Ishikawa (cell line): ENCODE measurements around the gene PNPLA7.

ENCODE experiments used
- CEBPB ChIP-seq: IDR thresholded peaks from 2 replicates; pipeline ENCODE4 v1.6.1; 2012
- CREB1 ChIP-seq: IDR thresholded peaks from 2 replicates; pipeline ENCODE4 v1.6.1; 2012; ENCODE audit warnings: low read depth
- EGR1 ChIP-seq: IDR thresholded peaks from 2 replicates; pipeline ENCODE4 v1.6.1; 2012
- EP300 ChIP-seq: IDR thresholded peaks from 2 replicates; pipeline ENCODE4 v1.6.1; 2012; ENCODE audit warnings: borderline replicate concordance
- FOXM1 ChIP-seq: IDR thresholded peaks from 2 replicates; pipeline ENCODE4 v1.6.1; 2012; ENCODE audit warnings: low read depth, borderline replicate concordance
- MAX ChIP-seq: IDR thresholded peaks from 2 replicates; pipeline ENCODE4 v1.6.1; 2012
- NFIC ChIP-seq: IDR thresholded peaks from 2 replicates; pipeline ENCODE4 v1.6.1; 2012
- RAD21 ChIP-seq: IDR thresholded peaks from 2 replicates; pipeline ENCODE4 v1.6.1; 2012; ENCODE audit warnings: low read depth
- REST ChIP-seq: IDR thresholded peaks from 2 replicates; pipeline ENCODE4 v1.6.1; 2012; ENCODE audit warnings: low read depth, mild to moderate bottlenecking
- TAF1 ChIP-seq: IDR thresholded peaks from 2 replicates; pipeline ENCODE4 v1.6.1; 2012; ENCODE audit warnings: low read depth, mild to moderate bottlenecking
- TCF12 ChIP-seq: IDR thresholded peaks from 2 replicates; pipeline ENCODE4 v1.6.1; 2012; ENCODE audit warnings: low read depth
- TEAD4 ChIP-seq: IDR thresholded peaks from 2 replicates; pipeline ENCODE4 v1.6.1; 2012
- USF1 ChIP-seq: IDR thresholded peaks from 2 replicates; pipeline ENCODE4 v1.6.1; 2012
- YY1 ChIP-seq: IDR thresholded peaks from 2 replicates; pipeline ENCODE4 v1.6.1; 2012; ENCODE audit warnings: low read depth
- ZBTB7A ChIP-seq: IDR thresholded peaks from 2 replicates; pipeline ENCODE4 v1.6.1; 2012; ENCODE audit warnings: low read depth

Gene PNPLA7

GRCh38 chr9:137590469-137591383, 40.5 kb upstream of the PNPLA7 start, which contains the start of gene ZMYND19:
ZMYND19 (minus strand) TSS chr9:137590512; CDS start chr9:137590263, 249 bp downstream.
- TF ChIP-seq ZBTB7A (peak; percentile 55; the same call in 1 of the 2 replicates), TEAD4 (no peak), CREB1 (peak; percentile 63; the same call in 1 of the 2 replicates), TAF1 (peak; percentile 60; the same call in 1 of the 2 replicates)

GRCh38 chr9:137590123-137590468, 39.9 kb upstream of the PNPLA7 start:
- TF ChIP-seq CEBPB (no peak), ZBTB7A (0 out of 2 replicates have a peak, but pooled peaks have one; percentile 3), CREB1 (no peak), FOXM1 (no peak), USF1 (no peak)

GRCh38 chr9:137589441-137590122, 39.4 kb upstream of the PNPLA7 start:
- TF ChIP-seq TEAD4 = no peak
- TF ChIP-seq FOXM1 = no peak
- no peak for TF ChIP-seq CREB1
- TF ChIP-seq REST = no peak
- TF ChIP-seq RAD21 = no peak
- TF ChIP-seq YY1 = no peak
- no peak for TF ChIP-seq EGR1
- TF ChIP-seq TCF12 = no peak

- TF ChIP-seq EP300 (no peak), USF1 (no peak), EGR1 (no peak), REST (no peak), TEAD4 (no peak), NFIC (no peak), TAF1 (no peak), RAD21 (no peak), MAX (no peak), FOXM1 (no peak), CREB1 (no peak), ZBTB7A (no peak), YY1 (no peak), TCF12 (no peak), CEBPB (no peak)
These were observed 38.7 kb upstream of the PNPLA7 start for GRCh38 chr9:137588891-137589290.

GRCh38 chr9:137588311-137588710, 38.1 kb upstream of the PNPLA7 start:
- TF ChIP-seq REST (no peak), ZBTB7A (no peak), EP300 (no peak), CEBPB (no peak), RAD21 (no peak), YY1 (no peak), USF1 (no peak), EGR1 (no peak), NFIC (no peak), TCF12 (no peak)
